ENCODE measurements around the gene PIK3IP1. TPM values are rescaled to one million over a fixed set of nuclear protein-coding genes. Genes with fewer than 3 reads are reported as not detected.

The PIK3IP1 gene
- total RNA-seq = 22.2 and 22.7 TPM in 2 replicates

GRCh38 chr22:31292236-31292989 is at the start of gene PIK3IP1:
TSS of gene PIK3IP1 (minus strand) at chr22:31292488. CDS start at chr22:31292344, 144 bp downstream.

Other genes with a start within 250 kb of the PIK3IP1 start
- 149 and 322 TPM in 2 replicates for gene SMTN, start 211.2 kb downstream of the PIK3IP1 start, total RNA-seq
- gene SELENOM, start 184.9 kb downstream of the PIK3IP1 start, total RNA-seq = 69.8 and 146 TPM in 2 replicates
- 0.11 and 0.12 TPM in 2 replicates for gene INPP5J, start 169.5 kb downstream of the PIK3IP1 start, total RNA-seq
- gene PLA2G3, start 152.0 kb downstream of the PIK3IP1 start, total RNA-seq = 0.25 and 0.33 TPM in 2 replicates
- gene RNF185, start 132.3 kb downstream of the PIK3IP1 start, total RNA-seq = 30.2 and 35.0 TPM in 2 replicates
- gene LIMK2, start 80.2 kb downstream of the PIK3IP1 start, total RNA-seq = 20.8 and 23.4 TPM in 2 replicates
- gene PATZ1, start 53.9 kb upstream of the PIK3IP1 start, total RNA-seq = 11.4 and 11.7 TPM in 2 replicates
- 72.2 and 93.1 TPM in 2 replicates for gene DRG1, start 107.1 kb upstream of the PIK3IP1 start, total RNA-seq
- 10.4 and 10.6 TPM in 2 replicates for gene EIF4ENIF1, start 197.4 kb upstream of the PIK3IP1 start, total RNA-seq
- gene SFI1, start 204.0 kb upstream of the PIK3IP1 start, total RNA-seq = 22.1 and 28.6 TPM in 2 replicates

Measured in uterine smooth muscle cell (primary cell).